BLaER1 (cell line): Measurements from ENCODE around the gene MUC4.
"Not testable (repeated sequence)": the region's sequence is repeated elsewhere in the genome, so short reads cannot be mapped to it uniquely, and the experiment has no call there.

ENCODE experiments used
- H3K27ac ChIP-seq: shearing (Covaris generic); formaldehyde crosslinking; 2 replicates; pipeline ENCODE4 v1.8.1; 2022
- H3K27me3 ChIP-seq: shearing (Covaris generic); formaldehyde crosslinking; 2 replicates; pipeline ENCODE4 v1.8.1; 2022
- H3K36me3 ChIP-seq: shearing (Covaris generic); formaldehyde crosslinking; 2 replicates; pipeline ENCODE4 v1.8.1; 2022
- H3K4me1 ChIP-seq: shearing (Covaris generic); formaldehyde crosslinking; 2 replicates; pipeline ENCODE4 v1.8.1; 2022
- H3K4me2 ChIP-seq: shearing (Covaris generic); formaldehyde crosslinking; 2 replicates; pipeline ENCODE4 v1.8.1; 2022
- H3K4me3 ChIP-seq: shearing (Covaris generic); formaldehyde crosslinking; 2 replicates; pipeline ENCODE4 v1.8.1; 2022
- H3K9ac ChIP-seq: shearing (Covaris generic); formaldehyde crosslinking; 2 replicates; pipeline ENCODE4 v1.8.1; 2022
- H3K9me3 ChIP-seq: shearing (Covaris generic); formaldehyde crosslinking; 2 replicates; pipeline ENCODE4 v1.8.1; 2022
- H4K20me1 ChIP-seq: shearing (Covaris generic); formaldehyde crosslinking; 2 replicates; pipeline ENCODE4 v1.8.1; 2022
- Cebpa-rat ChIP-seq: shearing (Covaris generic); IDR thresholded peaks from 2 replicates; pipeline ENCODE4 v1.8.1; 2022

The MUC4 gene

DNA sequence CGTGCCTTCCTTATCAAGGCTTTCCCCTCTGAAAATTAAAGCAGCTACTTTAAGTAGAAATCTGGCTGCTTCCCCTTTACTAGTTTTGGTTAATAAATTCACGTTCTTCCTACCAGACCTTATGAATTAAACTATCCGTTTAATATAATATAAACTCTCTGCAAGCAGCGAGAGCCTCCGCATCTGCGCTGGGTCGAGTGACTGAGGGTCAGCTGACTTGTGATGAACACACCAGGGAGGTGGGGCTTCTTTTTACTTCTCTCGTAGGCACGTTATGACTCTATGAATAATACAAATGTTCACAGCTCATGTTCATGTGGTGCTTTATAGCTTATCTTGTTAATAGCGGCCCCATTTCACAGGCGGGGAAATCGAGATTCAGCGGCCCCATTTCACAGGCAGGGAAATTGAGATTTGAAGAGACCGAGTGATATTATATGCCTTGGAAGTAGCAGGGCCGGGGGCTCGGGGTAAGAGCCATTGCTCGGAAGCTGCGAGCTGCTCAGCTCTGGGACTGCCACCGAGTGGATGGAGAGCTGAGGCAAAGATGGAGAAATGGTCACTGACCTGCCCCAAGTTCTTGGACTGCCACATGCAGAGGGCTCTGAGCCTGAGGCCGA is 8.3 kb downstream of the MUC4 start:
- H3K9ac ChIP-seq: peak overlapping the region; percentile 61
- H4K20me1 ChIP-seq: no peaks in the 10 kb centered on the region
- no peak for TF ChIP-seq Cebpa-rat
- peaks cover 88% of the 10 kb centered on the region for H3K4me1 ChIP-seq
- no peaks in the 10 kb centered on the region for H3K36me3 ChIP-seq
- no peaks in the 10 kb centered on the region for H3K9me3 ChIP-seq
- H3K27me3 ChIP-seq: no peaks in the 10 kb centered on the region
- H3K4me2 ChIP-seq: peak overlapping the region; percentile 98
- peak overlapping the region; percentile 45 for H3K4me3 ChIP-seq
- H3K27ac ChIP-seq: peak overlapping the region; percentile 78

DNA sequence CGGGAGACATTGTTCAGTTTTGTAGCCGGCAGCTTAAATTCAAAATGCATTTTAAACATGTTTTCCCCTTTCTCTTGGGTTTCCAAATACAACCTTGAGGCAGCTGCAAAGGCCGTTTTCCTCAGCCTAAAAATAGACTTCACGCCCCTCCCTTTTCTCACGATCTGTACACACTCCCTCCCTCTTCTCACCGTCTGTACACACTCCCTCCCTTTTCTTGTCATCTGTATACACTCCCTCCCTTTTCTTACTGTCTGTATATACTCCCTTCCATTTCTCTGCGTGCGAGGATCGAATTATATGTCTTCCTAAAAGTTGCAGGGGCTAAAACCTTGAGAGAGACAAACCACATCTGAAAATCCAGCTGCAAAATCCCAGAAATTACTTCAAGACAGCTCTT is 8.9 kb downstream of the MUC4 start:
- no peak for TF ChIP-seq Cebpa-rat
- Histone ChIP-seq H3K36me3 (no peaks in the 10 kb centered on the region), H3K4me1 (peaks cover 82% of the 10 kb centered on the region), H3K4me3 (peak overlapping the region; percentile 45), H3K4me2 (peak overlapping the region; percentile 98), H3K9me3 (no peaks in the 10 kb centered on the region), H3K27ac (peak overlapping the region; percentile 78), H4K20me1 (no peaks in the 10 kb centered on the region), H3K27me3 (no peaks in the 10 kb centered on the region), H3K9ac (peak overlapping the region; percentile 61)

DNA sequence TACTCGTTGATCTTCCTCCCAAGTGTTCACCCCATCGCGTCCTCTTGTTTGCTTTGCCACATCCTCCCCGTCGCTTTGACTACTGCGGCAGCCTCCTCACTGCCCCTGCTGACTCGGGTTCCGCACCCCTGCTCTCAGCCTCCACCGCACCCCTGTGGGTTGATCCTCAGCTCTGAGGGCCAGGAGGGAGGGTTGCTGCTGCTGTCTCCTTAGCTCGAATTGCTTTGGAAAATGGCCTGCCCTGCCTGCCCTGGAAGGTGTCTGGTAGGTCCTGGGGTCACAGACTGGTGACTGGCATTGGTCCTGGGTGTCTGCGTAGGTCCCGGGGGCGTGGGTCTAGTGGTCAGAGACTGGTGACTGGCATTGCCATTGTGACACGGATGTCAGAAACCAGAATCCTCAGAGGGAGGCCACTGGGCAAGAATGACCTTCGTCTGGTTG is 9.4 kb downstream of the MUC4 start:
- peak overlapping the region; percentile 45 for H3K4me3 ChIP-seq
- H3K27me3 ChIP-seq: no peaks in the 10 kb centered on the region
- H3K9me3 ChIP-seq: no peaks in the 10 kb centered on the region
- H3K4me1 ChIP-seq: peaks cover 77% of the 10 kb centered on the region
- peak overlapping the region; percentile 61 for H3K9ac ChIP-seq
- no peaks in the 10 kb centered on the region for H3K36me3 ChIP-seq
- no peak for TF ChIP-seq Cebpa-rat
- H4K20me1 ChIP-seq: no peaks in the 10 kb centered on the region
- peak overlapping the region; percentile 98 for H3K4me2 ChIP-seq
- peak overlapping the region; percentile 78 for H3K27ac ChIP-seq

DNA sequence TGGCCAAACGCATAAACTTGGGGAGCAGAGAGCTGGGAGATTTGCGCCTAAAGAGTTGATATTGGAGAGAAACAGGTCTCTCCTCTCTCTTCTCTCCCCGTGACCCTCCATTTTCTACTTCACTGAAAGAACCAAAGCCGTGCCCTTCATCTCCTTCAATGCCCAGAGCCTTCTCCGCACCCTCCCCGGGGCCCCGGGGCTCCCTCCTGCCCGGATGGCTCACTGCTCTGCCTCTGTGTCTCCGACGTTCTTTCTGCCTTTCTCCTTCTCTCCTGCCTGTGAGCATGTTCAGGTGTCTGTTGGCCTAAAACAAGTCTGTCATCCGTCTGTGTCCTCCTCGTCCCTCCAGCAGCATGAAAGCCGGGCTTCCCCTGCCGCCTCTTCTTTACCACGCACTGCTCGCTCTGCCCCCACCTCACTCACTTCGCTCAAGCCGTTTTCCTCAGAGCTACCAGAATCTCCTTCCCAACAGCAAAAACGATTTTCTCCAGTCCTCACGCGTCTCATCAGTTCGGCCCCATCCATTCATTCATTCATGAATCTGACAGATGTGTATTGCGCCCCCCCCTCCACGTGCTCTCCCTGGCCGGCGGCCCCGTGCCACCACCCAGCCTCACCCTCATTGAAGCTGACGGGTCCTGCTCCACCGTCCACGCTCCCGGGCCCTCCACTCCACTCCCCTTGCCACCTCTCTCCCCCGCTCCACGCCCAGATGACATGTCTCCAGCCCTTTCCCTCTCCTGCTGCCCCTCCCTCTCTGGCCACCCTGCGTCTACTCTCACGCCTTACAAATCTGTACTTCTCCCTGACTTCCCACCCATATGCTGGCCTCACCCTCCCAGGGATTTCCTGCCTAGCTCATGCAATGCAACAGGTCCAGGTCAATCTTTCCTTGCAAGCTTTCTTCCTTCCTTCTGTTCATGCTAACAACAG is 10.2 kb downstream of the MUC4 start:
- no peaks in the 10 kb centered on the region for H3K36me3 ChIP-seq
- H3K4me3 ChIP-seq: peak overlapping the region; percentile 45; the same call in 1 of the 2 replicates
- peak overlapping the region; percentile 98 for H3K4me2 ChIP-seq
- H3K27ac ChIP-seq: peak overlapping the region; percentile 78
- no peaks in the 10 kb centered on the region for H3K9me3 ChIP-seq
- no peaks in the 10 kb centered on the region for H4K20me1 ChIP-seq
- H3K27me3 ChIP-seq: no peaks in the 10 kb centered on the region
- TF ChIP-seq Cebpa-rat: no peak
- H3K9ac ChIP-seq: peak overlapping the region; percentile 61; the same call in 1 of the 2 replicates
- H3K4me1 ChIP-seq: peaks cover 69% of the 10 kb centered on the region

DNA sequence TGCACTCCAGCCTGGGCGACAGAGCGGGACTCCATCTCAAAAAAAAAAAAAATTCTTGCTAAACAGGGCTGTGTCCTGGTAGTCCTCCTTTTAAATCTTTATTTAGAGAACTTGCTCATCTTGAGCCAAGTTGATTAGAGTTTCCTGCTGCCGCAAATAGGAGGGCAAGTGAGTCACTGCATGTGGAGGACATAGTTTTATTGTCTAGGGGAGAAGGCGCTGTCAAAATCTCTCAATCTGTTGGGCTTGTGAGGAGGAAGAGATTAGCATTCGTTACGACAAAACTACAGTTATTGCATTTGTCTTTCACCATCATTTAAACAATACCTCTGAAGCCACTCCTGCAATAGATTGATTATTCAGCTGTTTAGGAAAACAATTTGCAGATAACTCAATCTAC is 11.5 kb downstream of the MUC4 start:
- no peak for TF ChIP-seq Cebpa-rat

DNA sequence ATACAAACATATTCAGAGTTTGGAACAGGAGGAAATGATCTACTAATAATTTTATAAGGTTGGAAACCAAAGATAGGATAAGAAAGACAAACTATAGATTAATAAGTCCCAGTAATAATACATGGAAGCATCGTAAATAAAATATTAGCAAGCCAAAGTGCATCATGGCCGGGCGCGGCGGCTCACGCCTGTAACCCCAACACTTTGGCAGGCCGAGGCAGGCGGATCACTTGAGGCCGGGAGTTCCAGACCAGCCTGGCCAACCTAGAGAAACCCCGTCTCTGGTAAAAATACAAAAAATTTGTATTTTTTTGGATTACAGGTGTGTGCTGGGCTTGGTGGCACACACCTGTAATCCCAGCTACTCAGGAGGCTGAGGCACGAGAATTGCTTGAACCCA is 14.9 kb downstream of the MUC4 start:
- Histone ChIP-seq H3K4me1 (peaks cover 22% of the 10 kb centered on the region), H3K36me3 (no peaks in the 10 kb centered on the region), H4K20me1 (no peaks in the 10 kb centered on the region), H3K27me3 (no peaks in the 10 kb centered on the region), H3K4me2 (no peak overlapping the region), H3K27ac (no peak overlapping the region), H3K9ac (no peak overlapping the region), H3K9me3 (peaks cover 9% of the 10 kb centered on the region; the same call in 1 of the 2 replicates), H3K4me3 (no peak overlapping the region)
- no peak for TF ChIP-seq Cebpa-rat

More for the DNA sequence above, 11.5 kb downstream of the MUC4 start:
- Histone ChIP-seq H3K9ac (no peak overlapping the region), H3K4me1 (peaks cover 57% of the 10 kb centered on the region), H3K27ac (no peak overlapping the region), H3K9me3 (no peaks in the 10 kb centered on the region), H4K20me1 (no peaks in the 10 kb centered on the region), H3K4me3 (no peak overlapping the region), H3K36me3 (no peaks in the 10 kb centered on the region), H3K4me2 (peak overlapping the region; percentile 18), H3K27me3 (no peaks in the 10 kb centered on the region)

DNA sequence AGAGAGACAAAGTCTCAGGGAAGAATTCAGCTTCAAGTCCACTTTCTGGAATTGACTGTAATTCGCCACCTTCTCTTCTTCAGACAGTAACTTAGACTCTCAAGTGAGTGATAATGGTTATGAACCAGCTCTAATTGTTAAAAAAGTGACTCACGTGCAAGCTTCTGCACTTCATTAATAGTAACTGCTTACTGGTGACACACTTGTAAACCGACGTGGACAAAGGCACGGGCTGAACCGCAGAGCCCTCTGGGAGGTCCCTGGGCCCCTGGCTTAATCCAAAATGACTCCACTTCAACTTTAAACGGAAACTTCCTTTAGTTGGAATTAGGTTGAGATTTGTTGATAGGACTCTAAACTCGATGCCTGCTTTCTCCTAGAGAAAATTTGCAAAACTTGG is 17.0 kb downstream of the MUC4 start:
- no peak overlapping the region for H3K9ac ChIP-seq
- peaks cover 20% of the 10 kb centered on the region for H3K4me1 ChIP-seq
- H3K27me3 ChIP-seq: no peaks in the 10 kb centered on the region
- no peak overlapping the region for H3K27ac ChIP-seq
- no peaks in the 10 kb centered on the region for H3K36me3 ChIP-seq
- no peak overlapping the region for H3K4me3 ChIP-seq
- no peaks in the 10 kb centered on the region for H4K20me1 ChIP-seq
- no peak for TF ChIP-seq Cebpa-rat
- H3K4me2 ChIP-seq: no peak overlapping the region
- H3K9me3 ChIP-seq: peaks cover 12% of the 10 kb centered on the region; the same call in 1 of the 2 replicates

DNA sequence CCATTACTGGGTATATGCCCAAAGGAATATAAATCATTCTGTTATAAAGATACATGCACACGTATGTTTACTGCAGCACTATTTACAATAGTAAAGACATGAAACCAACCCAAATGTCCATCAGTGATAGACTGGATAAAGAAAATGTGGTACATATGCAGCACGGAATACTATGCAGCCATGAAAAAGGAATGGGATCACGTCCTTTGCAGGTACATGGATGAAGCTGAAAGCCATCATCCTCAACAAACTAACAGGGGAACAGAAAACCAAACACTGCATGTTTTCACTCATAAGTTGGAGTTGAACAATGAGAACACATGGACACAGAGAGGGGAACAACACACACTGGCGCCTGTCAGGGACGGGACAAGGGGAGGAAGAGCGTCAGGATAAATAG is 19.1 kb downstream of the MUC4 start:
- not testable (repeated sequence) for H3K36me3 ChIP-seq, H3K9ac ChIP-seq, H3K27ac ChIP-seq, H3K4me2 ChIP-seq, H3K27me3 ChIP-seq, H4K20me1 ChIP-seq, H3K4me3 ChIP-seq
- Histone ChIP-seq H3K4me1 (peaks cover 25% of the 10 kb centered on the region), H3K9me3 (peaks cover 16% of the 10 kb centered on the region)

DNA sequence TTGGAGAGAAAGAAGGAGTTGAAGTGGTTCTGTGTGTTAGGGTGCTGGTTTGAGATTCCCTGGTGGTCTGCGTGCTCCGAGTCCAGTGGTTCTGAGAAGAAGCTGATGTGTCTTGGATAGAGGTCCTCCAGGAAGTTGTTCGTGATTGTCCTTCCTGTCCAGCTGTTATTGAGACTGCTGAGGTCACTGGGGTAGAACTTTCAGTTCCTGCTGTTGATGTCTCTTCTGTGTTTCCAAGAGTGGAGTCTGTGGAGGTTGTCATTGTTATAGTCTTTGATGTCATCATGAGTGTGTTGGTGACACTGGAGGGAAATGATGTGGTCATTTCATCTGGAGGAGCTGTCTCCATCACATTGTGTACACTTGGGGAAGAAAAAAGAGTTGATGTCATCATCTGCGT is 20.8 kb downstream of the MUC4 start:
- peak overlapping the region; percentile 47 for H3K27ac ChIP-seq
- H3K27me3 ChIP-seq: no peaks in the 10 kb centered on the region
- no peak overlapping the region for H3K9ac ChIP-seq
- no peak for TF ChIP-seq Cebpa-rat
- H3K36me3 ChIP-seq: no peaks in the 10 kb centered on the region
- no peaks in the 10 kb centered on the region for H4K20me1 ChIP-seq
- H3K4me2 ChIP-seq: peak overlapping the region; percentile 68
- no peak overlapping the region for H3K4me3 ChIP-seq
- peaks cover 25% of the 10 kb centered on the region for H3K4me1 ChIP-seq
- H3K9me3 ChIP-seq: peaks cover 25% of the 10 kb centered on the region
